Mesothelial cell of epicardium (in vitro differentiated cells): ENCODE measurements around the gene IDH3G. TPM values are rescaled to one million over a fixed set of nuclear protein-coding genes. Genes with fewer than 3 reads are reported as not detected.

Experiments used
- DNase-seq, 2 experiments: peaks; one replicate each; pipeline ENCODE4 v3.0.0; 2021; ENCODE audit warnings: low spot score in 2 of 2; ENCODE audit not compliant: unreplicated experiment in 2 of 2
- H3K27ac Mint-ChIP-seq: 2 replicates; pipeline ENCODE4 v1.8.0; 2021; ENCODE audit warnings: mixed read lengths
- H3K27me3 Mint-ChIP-seq: 2 replicates; pipeline ENCODE4 v1.8.0; 2021; ENCODE audit warnings: low read depth, mixed read lengths
- H3K36me3 Mint-ChIP-seq: 2 replicates; pipeline ENCODE4 v1.8.0; 2021; ENCODE audit warnings: mixed read lengths
- H3K4me1 Mint-ChIP-seq: 2 replicates; pipeline ENCODE4 v1.8.0; 2021; ENCODE audit warnings: mixed read lengths
- H3K4me3 Mint-ChIP-seq: 2 replicates; pipeline ENCODE4 v1.8.0; 2021; ENCODE audit warnings: mild to moderate bottlenecking, moderate library complexity, mixed read lengths
- H3K9me3 Mint-ChIP-seq: 2 replicates; pipeline ENCODE4 v1.8.0; 2021; ENCODE audit warnings: mixed read lengths
- total RNA-seq: library from RNA; stranded (reverse); gene quantifications from 3 replicates; pipeline ENCODE4 v1.2.1, GENCODE V29; 2021
- TF ChIP-seq, protein P1 (sequence below): fragments of 200-600 bp; sonication (generic); IDR thresholded peaks from one replicate; pipeline ENCODE4 v1.5.0; 2021; ENCODE audit warnings: antibody characterized with exemption; ENCODE audit not compliant: unreplicated experiment

IDH3G gene
- total RNA-seq, 1 donor from 2014 or later = 53.5 TPM

DNA sequence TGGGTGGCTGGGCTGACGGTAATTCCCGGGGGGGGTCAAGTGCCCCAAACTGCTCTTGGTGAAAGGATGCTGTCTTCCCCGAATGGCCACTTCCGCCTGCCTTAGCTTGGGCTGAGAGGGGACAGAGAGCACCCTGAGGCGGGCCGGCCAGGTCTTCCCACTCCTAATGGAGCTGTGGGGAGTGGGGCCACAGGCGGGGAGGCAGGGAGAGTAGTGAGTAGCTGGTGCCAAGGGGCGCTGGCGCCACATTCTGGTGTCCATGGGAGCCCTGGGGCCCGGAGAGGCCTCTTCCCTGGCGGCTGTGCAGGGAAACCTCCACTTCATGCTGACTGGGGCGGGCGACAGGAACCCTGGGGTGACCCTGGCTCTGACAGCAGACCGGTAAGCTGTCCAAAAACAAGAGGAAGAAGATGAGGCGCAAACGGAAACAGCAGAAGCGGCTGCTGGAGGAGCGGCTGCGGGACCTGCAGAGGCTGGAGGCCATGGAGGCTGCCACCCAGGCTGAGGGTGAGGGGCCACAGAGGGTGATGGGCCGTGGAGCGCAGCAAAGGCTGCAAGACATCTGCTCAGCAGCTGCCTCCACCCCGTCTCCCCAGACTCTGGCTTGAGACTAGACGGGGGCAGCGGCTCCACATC is 10.7 kb downstream of the IDH3G start:
- Mint-ChIP-seq H3K9me3 (no peaks in the 10 kb centered on the region), H3K27me3 (no peaks in the 10 kb centered on the region), H3K4me3 (no peak overlapping the region), H3K4me1 (no peaks in the 10 kb centered on the region), H3K27ac (no peak overlapping the region), H3K36me3 (peaks cover 7% of the 10 kb centered on the region)
- DNase-seq = no peak
- TF ChIP-seq, protein P1, sequence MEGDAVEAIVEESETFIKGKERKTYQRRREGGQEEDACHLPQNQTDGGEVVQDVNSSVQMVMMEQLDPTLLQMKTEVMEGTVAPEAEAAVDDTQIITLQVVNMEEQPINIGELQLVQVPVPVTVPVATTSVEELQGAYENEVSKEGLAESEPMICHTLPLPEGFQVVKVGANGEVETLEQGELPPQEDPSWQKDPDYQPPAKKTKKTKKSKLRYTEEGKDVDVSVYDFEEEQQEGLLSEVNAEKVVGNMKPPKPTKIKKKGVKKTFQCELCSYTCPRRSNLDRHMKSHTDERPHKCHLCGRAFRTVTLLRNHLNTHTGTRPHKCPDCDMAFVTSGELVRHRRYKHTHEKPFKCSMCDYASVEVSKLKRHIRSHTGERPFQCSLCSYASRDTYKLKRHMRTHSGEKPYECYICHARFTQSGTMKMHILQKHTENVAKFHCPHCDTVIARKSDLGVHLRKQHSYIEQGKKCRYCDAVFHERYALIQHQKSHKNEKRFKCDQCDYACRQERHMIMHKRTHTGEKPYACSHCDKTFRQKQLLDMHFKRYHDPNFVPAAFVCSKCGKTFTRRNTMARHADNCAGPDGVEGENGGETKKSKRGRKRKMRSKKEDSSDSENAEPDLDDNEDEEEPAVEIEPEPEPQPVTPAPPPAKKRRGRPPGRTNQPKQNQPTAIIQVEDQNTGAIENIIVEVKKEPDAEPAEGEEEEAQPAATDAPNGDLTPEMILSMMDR = no peak

DNA sequence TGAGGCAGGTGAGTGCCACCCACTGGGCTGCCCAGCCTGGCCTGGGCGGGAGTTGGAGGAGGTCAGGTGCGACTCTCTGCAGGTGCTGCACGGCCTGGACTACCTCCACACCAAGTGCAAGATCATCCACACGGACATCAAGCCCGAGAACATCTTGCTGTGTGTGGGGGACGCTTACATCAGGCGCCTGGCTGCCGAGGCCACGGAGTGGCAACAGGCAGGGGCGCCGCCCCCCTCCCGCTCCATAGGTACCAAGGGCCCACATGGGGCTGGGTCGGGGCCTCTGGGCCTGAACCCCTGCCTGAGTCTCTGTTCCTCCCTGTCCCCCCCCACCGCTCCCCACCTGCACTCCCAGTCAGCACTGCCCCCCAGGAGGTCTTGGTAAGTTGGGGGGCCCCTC is 11.3 kb downstream of the IDH3G start:
- Mint-ChIP-seq H3K4me3 (no peak overlapping the region), H3K27me3 (no peaks in the 10 kb centered on the region), H3K4me1 (no peaks in the 10 kb centered on the region), H3K9me3 (no peaks in the 10 kb centered on the region), H3K27ac (no peak overlapping the region), H3K36me3 (peaks cover 7% of the 10 kb centered on the region)
- DNase-seq = no peak
- TF ChIP-seq, protein P1 = no peak

DNA sequence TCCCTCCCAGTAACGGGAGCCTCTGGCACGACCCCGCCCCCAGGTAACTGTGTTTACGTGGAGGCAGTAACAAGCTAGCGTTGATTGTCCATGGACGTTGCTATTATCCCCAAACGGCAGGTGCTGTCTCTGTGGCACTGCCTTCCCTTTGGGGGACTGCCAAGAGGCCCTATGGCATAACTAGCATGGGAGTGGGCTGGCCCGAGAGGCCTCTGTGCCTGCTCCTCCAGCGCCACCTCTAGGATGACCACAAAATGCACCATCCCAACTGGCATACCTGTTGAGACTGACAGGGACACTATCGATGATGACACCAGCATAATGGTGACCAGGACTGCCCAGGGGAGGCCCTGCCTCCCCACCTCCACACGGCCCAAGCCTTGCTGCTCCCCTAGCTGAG is 11.9 kb downstream of the IDH3G start:
- H3K27me3 Mint-ChIP-seq = no peaks in the 10 kb centered on the region
- no peaks in the 10 kb centered on the region for H3K4me1 Mint-ChIP-seq
- no peak for DNase-seq
- no peak overlapping the region for H3K27ac Mint-ChIP-seq
- peaks cover 5% of the 10 kb centered on the region for H3K36me3 Mint-ChIP-seq
- TF ChIP-seq, protein P1 = no peak
- no peaks in the 10 kb centered on the region for H3K9me3 Mint-ChIP-seq
- no peak overlapping the region for H3K4me3 Mint-ChIP-seq

DNA sequence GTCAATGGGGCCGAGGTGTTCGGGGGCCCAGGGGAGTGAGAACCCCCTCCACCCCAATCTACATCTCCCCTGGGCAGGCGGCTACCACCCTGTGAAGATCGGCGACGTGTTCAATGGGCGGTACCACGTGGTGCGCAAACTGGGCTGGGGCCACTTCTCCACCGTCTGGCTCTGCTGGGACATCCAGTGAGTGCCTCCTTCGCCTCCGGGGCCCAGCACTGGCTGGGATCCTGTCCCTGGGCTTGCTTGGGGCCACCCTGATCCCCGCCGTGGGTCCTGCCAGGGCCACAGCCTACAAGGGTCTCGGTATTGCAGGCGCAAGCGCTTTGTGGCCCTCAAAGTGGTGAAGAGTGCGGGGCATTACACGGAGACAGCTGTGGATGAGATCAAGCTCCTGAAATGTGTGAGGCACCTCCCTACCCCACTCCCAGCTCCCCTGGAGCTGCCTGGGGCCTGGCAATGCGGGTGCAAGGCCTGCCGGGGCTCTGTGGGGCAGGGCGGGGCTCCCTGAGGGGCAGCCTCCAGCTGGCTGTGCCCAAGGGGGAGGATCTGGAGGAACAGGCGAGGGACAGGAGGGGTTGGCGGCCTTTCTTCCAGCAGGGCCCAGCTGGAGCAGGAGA is 12.6 kb downstream of the IDH3G start:
- Mint-ChIP-seq H3K4me1 (no peaks in the 10 kb centered on the region), H3K36me3 (peaks cover 3% of the 10 kb centered on the region), H3K27ac (no peak overlapping the region), H3K27me3 (no peaks in the 10 kb centered on the region), H3K9me3 (no peaks in the 10 kb centered on the region), H3K4me3 (no peak overlapping the region)
- DNase-seq = no peak
- TF ChIP-seq, protein P1 = no peak

DNA sequence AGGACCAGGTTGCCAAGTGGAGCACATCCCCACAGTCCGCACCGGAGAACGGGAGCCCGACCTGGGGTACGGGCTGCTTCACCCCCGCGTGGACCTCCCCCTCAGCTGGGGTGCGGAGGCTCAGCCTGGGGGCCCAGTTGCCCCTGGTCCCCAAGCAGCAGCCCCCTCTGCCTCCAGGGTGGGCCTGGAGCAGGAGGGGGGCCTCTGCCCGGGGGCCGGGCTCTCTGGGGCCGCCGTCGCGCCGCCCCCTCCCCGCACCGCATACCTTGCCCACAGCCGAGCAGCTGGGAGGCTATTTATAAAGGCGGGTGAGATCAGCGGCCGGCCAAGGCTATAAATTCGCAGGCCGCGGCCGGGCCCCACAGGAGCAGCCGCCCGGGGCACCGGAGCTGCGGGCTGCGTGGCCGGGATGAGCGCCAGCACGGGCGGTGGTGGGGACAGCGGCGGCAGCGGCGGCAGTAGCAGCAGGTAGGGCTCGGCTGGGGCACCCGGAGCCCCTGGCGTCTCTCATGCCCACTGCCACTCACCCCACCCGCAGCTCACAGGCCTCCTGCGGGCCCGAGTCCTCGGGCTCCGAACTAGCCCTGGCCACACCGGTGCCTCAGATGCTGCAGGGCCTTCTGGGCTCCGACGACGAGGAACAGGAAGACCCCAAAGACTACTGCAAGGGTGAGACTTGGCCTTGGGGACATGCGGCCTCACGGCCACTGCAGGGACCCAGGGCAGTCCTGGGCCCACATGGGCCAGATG is 13.3 kb downstream of the IDH3G start, which contains the start of gene SRPK3:
Gene SRPK3, plus strand, starts transcription at position 364 of the 750 bp plus-strand sequence. Its CDS starts 46 bp downstream, at position 410.
- TF ChIP-seq, protein P1 = no peak
- Mint-ChIP-seq H3K4me1 (no peaks in the 10 kb centered on the region), H3K27ac (no peak within 1 kb of the TSS), H3K9me3 (no peaks in the 10 kb centered on the region), H3K27me3 (no peaks in the 10 kb centered on the region), H3K4me3 (no peak within 1 kb of the TSS), H3K36me3 (no peaks in the 10 kb centered on the region)
- no peak for DNase-seq
